Gastrocnemius medialis (tissue), 4 donors: ENCODE data around the gene MARCHF10. TPM values are rescaled to one million over a fixed set of nuclear protein-coding genes. Genes with fewer than 3 reads are reported as not detected.

Experiments used
- ATAC-seq, 2 donors: fragments of 150-250 bp; one replicate each; pipeline ENCODE4 v1.9.1; 2016
- DNase-seq, 2 donors: peaks; one replicate each; pipeline ENCODE4 v3.0.0-alpha.2; 2019
- H3K27ac ChIP-seq, 4 donors: fragments of 200-600 bp; sonication (generic); 1 replicate in 1 of 4; 2 replicates in 3 of 4; pipeline ENCODE4 v1.5.1; 2016 to 2018; ENCODE audit warnings: mild to moderate bottlenecking in 2 of 4, moderate library complexity in 1 of 4
- H3K27me3 ChIP-seq, 3 donors: fragments of 200-600 bp; sonication (generic) in 2 of 3; 1 replicate in 1 of 3; 2 replicates in 2 of 3; pipeline versions ENCODE4 v1.5.1 to v1.6.0; 2016 to 2019; ENCODE audit warnings: mild to moderate bottlenecking in 1 of 3, moderate library complexity in 1 of 3
- H3K36me3 ChIP-seq, 2 donors: fragments of 200-600 bp; sonication (generic) in 1 of 2; one replicate each; pipeline ENCODE4 v1.5.1; 2017 to 2018
- H3K4me1 ChIP-seq, 2 donors: fragments of 200-600 bp; sonication (generic) in 1 of 2; one replicate each; pipeline ENCODE4 v1.5.1; 2016 to 2017; ENCODE audit warnings: mild to moderate bottlenecking in 2 of 2
- H3K4me3 ChIP-seq, 4 donors: fragments of 200-600 bp; sonication (generic) in 3 of 4; 1 replicate in 1 of 4; 2 replicates in 3 of 4; pipeline ENCODE4 v1.5.1; 2016 to 2019; ENCODE audit warnings: mild to moderate bottlenecking in 2 of 4
- H3K9me3 ChIP-seq, 3 donors: fragments of 200-600 bp; sonication (generic) in 2 of 3; 1 replicate in 1 of 3; 2 replicates in 2 of 3; pipeline ENCODE4 v1.5.1; 2016 to 2019
- POLR2A ChIP-seq, 2 donors: fragments of 450-650 bp; IDR thresholded peaks; one replicate each; pipeline ENCODE4 v1.6.1; 2017; ENCODE audit warnings: antibody characterized with exemption in 2 of 2, mild to moderate bottlenecking in 2 of 2, moderate library complexity in 2 of 2
- in situ Hi-C, 4 donors: fragments of 200-750 bp; cut with MboI; loops; one replicate each; pipeline versions ENCODE4 v1.15.0 to v1.8.0; 2017; ENCODE audit warnings: low sequenced_read_pairs in 4 of 4
- intact Hi-C: fragments of 100-400 bp; cut with DNase I; formaldehyde crosslinking; loops from one replicate; pipeline ENCODE4 v1.15.1; 2023; ENCODE audit warnings: low total_unique reads
- total RNA-seq, 4 donors: library from RNA; depleted of rRNA; stranded (reverse); fragments of >200 nt; gene quantifications; one replicate each; pipeline versions ENCODE4 v1.1.0 to v1.2.3, GENCODE V29; 2016
- TF ChIP-seq, protein P1 (sequence below), 5 experiments: fragments of 450-650 bp in 3 of 5; fragments of 200-600 bp in 2 of 5; sonication (generic) in 2 of 5; IDR thresholded peaks in 4 of 5; conservative IDR thresholded peaks in 1 of 5; 1 replicate in 4 of 5; 2 replicates in 1 of 5; pipeline ENCODE4 v1.5.1; 2016 to 2019; ENCODE audit warnings: antibody characterized with exemption in 5 of 5, mild to moderate bottlenecking in 3 of 5, moderate library complexity in 3 of 5

The MARCHF10 gene
- total RNA-seq, 4 donors from 2014 or later = not detected

DNA sequence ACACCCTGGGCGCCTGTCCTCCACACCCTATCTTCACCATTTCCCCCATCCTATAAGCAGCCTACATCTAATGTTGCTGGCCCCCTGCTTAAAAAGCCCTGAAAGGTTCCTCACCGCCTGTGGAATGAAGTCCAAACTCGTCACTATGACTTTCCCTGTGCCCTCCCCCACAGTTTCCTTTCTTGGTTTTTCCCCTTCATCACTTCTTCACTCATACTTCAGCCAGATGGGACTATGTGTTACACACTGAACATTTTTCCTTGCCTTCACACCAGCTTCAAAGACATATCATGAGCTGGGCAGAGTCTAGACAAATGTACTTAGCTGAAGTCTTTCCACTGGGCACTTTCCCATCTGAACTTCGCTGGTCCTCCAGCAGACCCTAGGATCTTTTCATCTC lies 1.5 kb upstream of the MARCHF10 start:
- Histone ChIP-seq H3K27ac (no peak overlapping the region), H3K9me3 (no peaks in the 10 kb centered on the region), H3K27me3 (peaks cover 7 to 13% (median 10%) of the 10 kb centered on the region in 3 donors), H3K4me1 (no peaks in the 10 kb centered on the region), H3K36me3 (no peaks in the 10 kb centered on the region), H3K4me3 (no peak overlapping the region)
- ATAC-seq = no peak
- in situ Hi-C loops (loop anchor here in 1 of 4 donors (10.0 to 25.0 kb wide), 2 partner anchors 65 to 147 kb away; no protein-coding TSS in a partner anchor), intact Hi-C loops (no loop called here)
- DNase-seq = no peak
- no peak for TF ChIP-seq POLR2A (IDR thresholded peaks at IDR 0.05)
- TF ChIP-seq, protein P1, sequence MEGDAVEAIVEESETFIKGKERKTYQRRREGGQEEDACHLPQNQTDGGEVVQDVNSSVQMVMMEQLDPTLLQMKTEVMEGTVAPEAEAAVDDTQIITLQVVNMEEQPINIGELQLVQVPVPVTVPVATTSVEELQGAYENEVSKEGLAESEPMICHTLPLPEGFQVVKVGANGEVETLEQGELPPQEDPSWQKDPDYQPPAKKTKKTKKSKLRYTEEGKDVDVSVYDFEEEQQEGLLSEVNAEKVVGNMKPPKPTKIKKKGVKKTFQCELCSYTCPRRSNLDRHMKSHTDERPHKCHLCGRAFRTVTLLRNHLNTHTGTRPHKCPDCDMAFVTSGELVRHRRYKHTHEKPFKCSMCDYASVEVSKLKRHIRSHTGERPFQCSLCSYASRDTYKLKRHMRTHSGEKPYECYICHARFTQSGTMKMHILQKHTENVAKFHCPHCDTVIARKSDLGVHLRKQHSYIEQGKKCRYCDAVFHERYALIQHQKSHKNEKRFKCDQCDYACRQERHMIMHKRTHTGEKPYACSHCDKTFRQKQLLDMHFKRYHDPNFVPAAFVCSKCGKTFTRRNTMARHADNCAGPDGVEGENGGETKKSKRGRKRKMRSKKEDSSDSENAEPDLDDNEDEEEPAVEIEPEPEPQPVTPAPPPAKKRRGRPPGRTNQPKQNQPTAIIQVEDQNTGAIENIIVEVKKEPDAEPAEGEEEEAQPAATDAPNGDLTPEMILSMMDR (IDR thresholded peaks at IDR 0.05 in 4 of 5, conservative IDR thresholded peaks at IDR 0.05 in 1 of 5) = no peak

DNA sequence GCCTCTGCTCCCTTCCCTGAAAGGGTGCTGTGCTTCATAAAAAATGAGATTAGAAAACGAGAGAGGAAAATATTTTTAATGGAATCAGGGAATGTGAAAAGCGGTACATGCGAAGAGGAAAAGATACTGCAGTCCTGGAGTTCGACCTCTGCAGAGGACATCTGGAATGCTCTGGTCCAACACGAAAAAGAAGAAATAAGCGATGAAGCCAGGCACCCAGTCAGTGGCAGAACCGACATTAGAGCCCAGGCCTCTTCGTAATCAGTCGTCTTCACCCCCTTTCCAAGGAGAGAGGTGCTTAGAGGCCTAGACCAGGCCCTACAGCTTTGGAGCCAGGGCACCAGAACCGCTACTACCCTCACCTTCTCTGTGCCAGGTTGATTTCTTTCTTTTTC lies 459 bp upstream of the MARCHF10 start:
- peaks cover 7 to 17% (median 13%) of the 10 kb centered on the region in 3 donors for H3K27me3 ChIP-seq
- in situ Hi-C loops (loop anchor here in 1 of 4 donors (10.0 to 25.0 kb wide), 2 partner anchors 64 to 146 kb away; no protein-coding TSS in a partner anchor), intact Hi-C loops (no loop called here)
- no peak for DNase-seq
- no peak overlapping the region for H3K4me3 ChIP-seq
- no peaks in the 10 kb centered on the region for H3K4me1 ChIP-seq
- no peak for TF ChIP-seq POLR2A (IDR thresholded peaks at IDR 0.05)
- TF ChIP-seq, protein P1 (IDR thresholded peaks at IDR 0.05 in 4 of 5, conservative IDR thresholded peaks at IDR 0.05 in 1 of 5) = no peak
- H3K27ac ChIP-seq = no peak overlapping the region
- H3K9me3 ChIP-seq = no peaks in the 10 kb centered on the region
- no peak for ATAC-seq
- H3K36me3 ChIP-seq = no peaks in the 10 kb centered on the region

DNA sequence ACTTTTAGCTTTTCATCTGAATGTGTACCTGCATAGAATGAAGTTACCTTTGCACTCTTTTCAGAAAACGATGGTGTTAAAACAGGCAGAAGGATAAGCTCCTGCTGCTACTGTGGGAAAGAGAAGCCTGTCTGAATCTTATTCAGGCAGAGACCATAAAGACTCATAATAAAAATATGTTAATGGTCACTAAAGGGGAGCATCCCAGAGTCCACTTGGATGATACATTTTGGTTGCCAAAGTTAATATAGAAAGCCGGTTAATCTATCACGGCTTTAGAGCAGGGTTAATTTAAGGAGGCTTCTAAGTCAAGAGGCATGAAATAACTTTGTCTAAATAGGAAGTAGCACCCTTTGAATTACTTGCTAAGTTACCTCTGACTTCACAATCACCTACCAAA lies 2.9 kb downstream of the MARCHF10 start:
- TF ChIP-seq, protein P1 (IDR thresholded peaks at IDR 0.05 in 4 of 5, conservative IDR thresholded peaks at IDR 0.05 in 1 of 5) = no peak
- TF ChIP-seq POLR2A (IDR thresholded peaks at IDR 0.05) = no peak
- Histone ChIP-seq H3K36me3 (no peaks in the 10 kb centered on the region), H3K27me3 (peaks cover 7 to 19% (median 13%) of the 10 kb centered on the region in 3 donors), H3K4me1 (no peaks in the 10 kb centered on the region), H3K9me3 (no peaks in the 10 kb centered on the region), H3K4me3 (no peak overlapping the region), H3K27ac (no peak overlapping the region)
- DNase-seq (no peak), ATAC-seq (no peak)
- intact Hi-C loops (no loop called here), in situ Hi-C loops (loop anchor here in 1 of 4 donors (10.0 to 25.0 kb wide), 2 partner anchors 60 to 143 kb away; no protein-coding TSS in a partner anchor)

DNA sequence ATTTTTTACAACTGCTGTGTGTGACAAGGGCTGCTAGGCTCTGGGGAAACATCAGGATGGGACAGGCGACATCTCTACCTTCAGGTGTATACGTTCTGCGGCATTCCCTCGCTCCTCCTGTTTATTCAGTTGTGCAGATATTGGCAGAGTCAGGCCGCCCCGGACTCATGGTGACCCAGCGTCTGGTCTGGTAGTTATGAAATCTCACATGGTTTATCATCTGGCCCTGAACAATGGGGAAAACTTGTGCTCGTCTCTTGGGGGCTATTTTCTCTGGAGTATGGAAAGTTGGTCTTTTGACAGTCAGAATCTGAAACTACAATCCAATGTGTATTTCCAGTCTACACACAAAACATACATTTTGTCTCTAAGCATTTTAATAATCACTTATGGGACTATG lies 3.3 kb downstream of the MARCHF10 start:
- no peak overlapping the region for H3K4me3 ChIP-seq
- no peak overlapping the region for H3K27ac ChIP-seq
- no peaks in the 10 kb centered on the region for H3K36me3 ChIP-seq
- peaks cover 7 to 19% (median 13%) of the 10 kb centered on the region in 3 donors for H3K27me3 ChIP-seq
- no peaks in the 10 kb centered on the region for H3K9me3 ChIP-seq
- TF ChIP-seq, protein P1 (IDR thresholded peaks at IDR 0.05 in 4 of 5, conservative IDR thresholded peaks at IDR 0.05 in 1 of 5) = no peak
- no peak for TF ChIP-seq POLR2A (IDR thresholded peaks at IDR 0.05)
- intact Hi-C loops (no loop called here), in situ Hi-C loops (loop anchor here in 1 of 4 donors (10.0 to 25.0 kb wide), 2 partner anchors 60 to 143 kb away; no protein-coding TSS in a partner anchor)
- H3K4me1 ChIP-seq = no peaks in the 10 kb centered on the region
- no peak for DNase-seq
- no peak for ATAC-seq

DNA sequence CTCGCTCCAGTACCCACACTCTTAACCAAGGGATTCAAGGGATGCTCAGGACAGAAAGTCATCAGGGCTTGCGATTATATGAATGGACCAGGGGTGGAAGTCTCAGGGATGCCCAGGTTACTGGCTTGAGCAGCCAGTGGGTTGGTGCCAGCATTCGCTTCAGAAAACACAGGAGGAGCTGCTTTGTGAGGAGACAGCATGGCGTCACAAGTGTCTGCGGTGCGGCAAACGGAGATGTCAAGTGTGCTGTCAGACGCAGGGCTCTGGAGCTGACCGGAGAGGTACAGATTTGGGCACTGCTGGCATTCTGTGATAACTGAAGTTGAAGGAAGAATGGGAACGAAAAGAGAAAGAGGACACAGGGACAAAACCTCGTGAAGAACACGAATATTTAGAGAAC lies 4.1 kb downstream of the MARCHF10 start:
- DNase-seq (no peak), ATAC-seq (no peak)
- in situ Hi-C loops = loop anchor here in 1 of 4 donors (10.0 to 25.0 kb wide), 2 partner anchors 59 to 142 kb away; no protein-coding TSS in a partner anchor
- Histone ChIP-seq H3K27me3 (peaks cover 7 to 19% (median 13%) of the 10 kb centered on the region in 3 donors), H3K27ac (no peak overlapping the region), H3K9me3 (no peaks in the 10 kb centered on the region), H3K4me1 (no peaks in the 10 kb centered on the region), H3K4me3 (no peak overlapping the region), H3K36me3 (no peaks in the 10 kb centered on the region)
- intact Hi-C loops = no loop called here
- TF ChIP-seq, protein P1 (IDR thresholded peaks at IDR 0.05 in 4 of 5, conservative IDR thresholded peaks at IDR 0.05 in 1 of 5) = no peak
- TF ChIP-seq POLR2A (IDR thresholded peaks at IDR 0.05) = no peak
